ENCODE data around the gene GRIA1. TPM values are rescaled to one million over a fixed set of nuclear protein-coding genes. Genes with fewer than 3 reads are reported as not detected.

Gene GRIA1
- total and polyA plus RNA-seq, 8 donors, result 0.04 to 0.22 (median 0.05) TPM; not detected in 3

- Histone ChIP-seq H3K27me3 (no peaks in the 10 kb centered on the region), H3K4me3 (no peak overlapping the region), H3K36me3 (no peaks in the 10 kb centered on the region), H3K27ac (no peak overlapping the region), H3K9me3 (no peaks in the 10 kb centered on the region), H3K4me1 (no peaks in the 10 kb centered on the region)
- WGBS, 2 donors, result 52 to 63% methylated on average over 2 of the region's 2 CpGs
- intact Hi-C loops (cut with DNase I), result no loop called here
- TF ChIP-seq CTCF (IDR thresholded peaks at IDR 0.05), result no peak
- FAIRE-seq (no peak), ATAC-seq (no peak), DNase-seq (no peak)
Measured at GRCh38 chr5:153816870-153817269, 326.4 kb downstream of the GRIA1 start.

GRCh38 chr5:153818626-153819025, 328.2 kb downstream of the GRIA1 start:
- FAIRE-seq, result no peak
- Histone ChIP-seq H3K36me3 (no peaks in the 10 kb centered on the region), H3K4me3 (no peak overlapping the region), H3K27me3 (no peaks in the 10 kb centered on the region), H3K4me1 (no peaks in the 10 kb centered on the region), H3K9me3 (no peaks in the 10 kb centered on the region), H3K27ac (no peak overlapping the region)
- no peak for DNase-seq
- intact Hi-C loops (cut with DNase I), result no loop called here
- no peak for TF ChIP-seq CTCF (IDR thresholded peaks at IDR 0.05)
- ATAC-seq, result no peak
- WGBS, 2 donors, result 70 to 85% methylated on average over 2 of the region's 2 CpGs

- TF ChIP-seq CTCF (IDR thresholded peaks at IDR 0.05), result no peak
- FAIRE-seq, result no peak
- no peak overlapping the region for H3K27ac ChIP-seq
- H3K4me3 ChIP-seq, result no peak overlapping the region
- 22 to 53% methylated on average over 3 of the region's 3 CpGs for WGBS, 2 donors
- intact Hi-C loops (cut with DNase I), result no loop called here
- no peak for ATAC-seq
- no peak for DNase-seq
- no peaks in the 10 kb centered on the region for H3K27me3 ChIP-seq
- no peaks in the 10 kb centered on the region for H3K9me3 ChIP-seq
- H3K36me3 ChIP-seq, result no peaks in the 10 kb centered on the region
- no peaks in the 10 kb centered on the region for H3K4me1 ChIP-seq
Measured at GRCh38 chr5:153823036-153823435, 332.6 kb downstream of the GRIA1 start.

- 19 to 29% methylated on average over 6 of the region's 6 CpGs for WGBS, 2 donors
- intact Hi-C loops (cut with DNase I), result no loop called here
Measured at GRCh38 chr5:153824909-153825308, 334.4 kb downstream of the GRIA1 start.

GRCh38 chr5:153827397-153827796, 336.9 kb downstream of the GRIA1 start:
- FAIRE-seq, result no peak
- WGBS, 2 donors, result 59 to 65% methylated on average over 4 of the region's 4 CpGs
- ATAC-seq, result no peak

More at GRCh38 chr5:153824909-153825308, 334.4 kb downstream of the GRIA1 start:
- no peaks in the 10 kb centered on the region for H3K9me3 ChIP-seq
- no peak for ATAC-seq
- TF ChIP-seq CTCF (IDR thresholded peaks at IDR 0.05), result no peak
- DNase-seq, result no peak
- H3K4me1 ChIP-seq, result no peaks in the 10 kb centered on the region
- no peaks in the 10 kb centered on the region for H3K27me3 ChIP-seq
- no peak overlapping the region for H3K27ac ChIP-seq
- no peaks in the 10 kb centered on the region for H3K36me3 ChIP-seq
- no peak overlapping the region for H3K4me3 ChIP-seq
- no peak for FAIRE-seq

More at GRCh38 chr5:153827397-153827796, 336.9 kb downstream of the GRIA1 start:
- intact Hi-C loops (cut with DNase I), result no loop called here
- no peaks in the 10 kb centered on the region for H3K36me3 ChIP-seq
- TF ChIP-seq CTCF (IDR thresholded peaks at IDR 0.05), result no peak
- no peak for DNase-seq
- no peaks in the 10 kb centered on the region for H3K4me1 ChIP-seq
- no peak overlapping the region for H3K4me3 ChIP-seq
- no peaks in the 10 kb centered on the region for H3K9me3 ChIP-seq
- H3K27ac ChIP-seq, result no peak overlapping the region
- H3K27me3 ChIP-seq, result no peaks in the 10 kb centered on the region
